Peyer's patch (tissue), 4 donors: ENCODE results near the gene TCF20.

Source experiments
- POLR2A ChIP-seq, 2 donors: fragments of 450-650 bp; IDR thresholded peaks; one replicate each; pipeline ENCODE4 v1.5.1; 2017; ENCODE audit warnings: antibody characterized with exemption in 2 of 2, mild to moderate bottlenecking in 2 of 2, moderate library complexity in 2 of 2
- TF ChIP-seq, protein P1 (sequence below), 6 experiments: fragments of 450-650 bp in 4 of 6; fragments of 200-600 bp in 2 of 6; sonication (generic) in 1 of 6; IDR thresholded peaks; one replicate each; pipeline ENCODE4 v1.5.1; 2017 to 2019; ENCODE audit warnings: antibody characterized with exemption in 6 of 6, mild to moderate bottlenecking in 3 of 6, moderate library complexity in 1 of 6

DNA sequence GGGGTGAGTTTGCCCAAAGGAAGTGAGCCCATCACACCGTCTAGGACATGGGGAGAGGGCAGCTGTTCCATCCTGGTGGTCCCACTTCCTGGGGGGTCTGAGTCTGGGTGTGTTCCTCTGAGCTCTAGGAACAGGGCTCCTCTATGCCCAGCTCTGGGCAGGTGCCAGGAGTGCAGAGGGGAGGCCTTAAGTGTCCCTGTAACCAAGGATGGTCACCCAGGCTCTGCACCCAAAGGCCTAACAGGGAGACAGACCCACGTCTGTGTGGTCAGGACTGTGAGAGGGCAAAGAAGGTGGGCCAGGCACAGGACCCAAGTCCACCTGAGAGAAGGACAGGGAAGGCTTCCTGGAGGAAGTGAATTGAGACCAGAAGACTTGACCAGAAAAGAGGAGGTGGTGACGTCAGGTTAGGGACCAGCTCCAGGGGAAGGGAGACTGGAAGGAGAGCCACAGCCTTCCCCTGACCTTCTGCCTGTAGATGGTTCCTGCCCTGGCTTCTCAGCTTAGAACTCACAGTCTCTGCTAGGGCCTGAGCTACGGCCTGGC lies 11.3 kb upstream of the TCF20 start:
- no peak for TF ChIP-seq POLR2A (IDR thresholded peaks at IDR 0.05)
- TF ChIP-seq, protein P1, sequence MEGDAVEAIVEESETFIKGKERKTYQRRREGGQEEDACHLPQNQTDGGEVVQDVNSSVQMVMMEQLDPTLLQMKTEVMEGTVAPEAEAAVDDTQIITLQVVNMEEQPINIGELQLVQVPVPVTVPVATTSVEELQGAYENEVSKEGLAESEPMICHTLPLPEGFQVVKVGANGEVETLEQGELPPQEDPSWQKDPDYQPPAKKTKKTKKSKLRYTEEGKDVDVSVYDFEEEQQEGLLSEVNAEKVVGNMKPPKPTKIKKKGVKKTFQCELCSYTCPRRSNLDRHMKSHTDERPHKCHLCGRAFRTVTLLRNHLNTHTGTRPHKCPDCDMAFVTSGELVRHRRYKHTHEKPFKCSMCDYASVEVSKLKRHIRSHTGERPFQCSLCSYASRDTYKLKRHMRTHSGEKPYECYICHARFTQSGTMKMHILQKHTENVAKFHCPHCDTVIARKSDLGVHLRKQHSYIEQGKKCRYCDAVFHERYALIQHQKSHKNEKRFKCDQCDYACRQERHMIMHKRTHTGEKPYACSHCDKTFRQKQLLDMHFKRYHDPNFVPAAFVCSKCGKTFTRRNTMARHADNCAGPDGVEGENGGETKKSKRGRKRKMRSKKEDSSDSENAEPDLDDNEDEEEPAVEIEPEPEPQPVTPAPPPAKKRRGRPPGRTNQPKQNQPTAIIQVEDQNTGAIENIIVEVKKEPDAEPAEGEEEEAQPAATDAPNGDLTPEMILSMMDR (IDR thresholded peaks at IDR 0.05), result no peak
